HEK293T (cell line): ENCODE data around the gene GPR107.

Experiments used
- CTCF ChIA-PET: fragments of 350-600 bp; formaldehyde crosslinking; extraction: SDS; loops from one replicate; lab custom pipeline; 2021; ENCODE audit warnings: antibody characterized with exemption, inconsistent platforms; lab: Yijun Ruan, JAX
- POLR2A ChIA-PET: fragments of 350-600 bp; formaldehyde crosslinking; extraction: SDS; loops from one replicate; lab custom pipeline; 2020; ENCODE audit warnings: antibody characterized with exemption, inconsistent platforms; lab: Yijun Ruan, JAX
- DNase-seq: peaks from one replicate; pipeline ENCODE4 v3.0.0; 2012; ENCODE audit warnings: mixed read lengths; ENCODE audit errors: extremely low spot score
- ARNT ChIP-seq: fragments of 450-650 bp; IDR thresholded peaks from 2 replicates; pipeline ENCODE4 v1.6.1; 2017; ENCODE audit warnings: mild to moderate bottlenecking
- BHLHE40 ChIP-seq: fragments of 450-650 bp; IDR thresholded peaks from 2 replicates; pipeline ENCODE4 v1.6.1; 2016; ENCODE audit warnings: mild to moderate bottlenecking, moderate library complexity, borderline replicate concordance
- CTBP1 ChIP-seq: fragments of 450-650 bp; IDR thresholded peaks from 2 replicates; pipeline ENCODE4 v1.6.1; 2016; ENCODE audit warnings: borderline replicate concordance
- ELF4 ChIP-seq: fragments of 450-650 bp; IDR thresholded peaks from 2 replicates; pipeline ENCODE4 v1.6.1; 2017; ENCODE audit warnings: antibody characterized with exemption
- FOXA1 ChIP-seq: fragments of 450-650 bp; IDR thresholded peaks from 2 replicates; pipeline ENCODE4 v1.6.1; 2016; ENCODE audit warnings: mild to moderate bottlenecking
- FOXK2 ChIP-seq: fragments of 450-650 bp; IDR thresholded peaks from 2 replicates; pipeline ENCODE4 v1.6.1; 2016; ENCODE audit warnings: mild to moderate bottlenecking
- FOXM1 ChIP-seq: fragments of 450-650 bp; IDR thresholded peaks from 2 replicates; pipeline ENCODE4 v1.6.1; 2017; ENCODE audit warnings: mild to moderate bottlenecking, borderline replicate concordance
- HDGF ChIP-seq: fragments of 450-650 bp; IDR thresholded peaks from 2 replicates; pipeline ENCODE4 v1.6.1; 2017; ENCODE audit warnings: antibody characterized with exemption, borderline replicate concordance
- L3MBTL2 ChIP-seq: fragments of 450-650 bp; conservative IDR thresholded peaks from 2 replicates; pipeline ENCODE4 v1.6.1; 2016; ENCODE audit warnings: mild to moderate bottlenecking
- LEF1 ChIP-seq: fragments of 450-650 bp; IDR thresholded peaks from 2 replicates; pipeline ENCODE4 v1.6.1; 2017; ENCODE audit warnings: mild to moderate bottlenecking, borderline replicate concordance
- NFRKB ChIP-seq: fragments of 450-650 bp; IDR thresholded peaks from 2 replicates; pipeline ENCODE4 v1.6.1; 2016; ENCODE audit warnings: mild to moderate bottlenecking, moderate library complexity
- PKNOX1 ChIP-seq: fragments of 450-650 bp; IDR thresholded peaks from 2 replicates; pipeline ENCODE4 v1.6.1; 2016
- SP1 ChIP-seq: fragments of 450-650 bp; IDR thresholded peaks from 2 replicates; pipeline ENCODE4 v1.6.1; 2017
- SUZ12 ChIP-seq: fragments of 450-650 bp; IDR thresholded peaks from 2 replicates; pipeline ENCODE4 v1.6.1; 2016; ENCODE audit warnings: mild to moderate bottlenecking
- TARDBP ChIP-seq: fragments of 450-650 bp; IDR thresholded peaks from 2 replicates; pipeline ENCODE4 v1.6.1; 2016
- ZNF384 ChIP-seq: fragments of 450-650 bp; IDR thresholded peaks from 2 replicates; pipeline ENCODE4 v1.6.1; 2016

GPR107 gene

GRCh38 chr9:130157079-130157478, 103.4 kb downstream of the GPR107 start:
- ChIA-PET CTCF (interaction anchor here (0.6 kb wide), 1 partner anchor 1452 kb away, joined by 4 read pairs; no protein-coding TSS in a partner anchor), POLR2A (no interaction called here)
- no peak for DNase-seq
- no peak for TF ChIP-seq NFRKB
- TF ChIP-seq BHLHE40 = no peak
- TF ChIP-seq CTBP1 = no peak
- no peak for TF ChIP-seq SP1
- TF ChIP-seq FOXM1 = no peak
- TF ChIP-seq PKNOX1 = no peak
- TF ChIP-seq FOXA1 = no peak
- TF ChIP-seq HDGF = no peak
- TF ChIP-seq ZNF384 = no peak
- no peak for TF ChIP-seq TARDBP
- no peak for TF ChIP-seq FOXK2
- TF ChIP-seq ELF4 = no peak
- no peak for TF ChIP-seq ARNT
- no peak for TF ChIP-seq LEF1
- TF ChIP-seq L3MBTL2 = no peak
- no peak for TF ChIP-seq SUZ12

GRCh38 chr9:130158001-130158400, 104.3 kb downstream of the GPR107 start:
- POLR2A ChIA-PET = no interaction called here
- CTCF ChIA-PET = no interaction called here

GRCh38 chr9:130159057-130159456, 105.4 kb downstream of the GPR107 start:
- CTCF ChIA-PET = no interaction called here
- POLR2A ChIA-PET = no interaction called here
- no peak for DNase-seq
- TF ChIP-seq HDGF = no peak
- TF ChIP-seq SUZ12 = no peak
- no peak for TF ChIP-seq L3MBTL2
- no peak for TF ChIP-seq BHLHE40
- TF ChIP-seq ARNT = no peak
- no peak for TF ChIP-seq ELF4

More at GRCh38 chr9:130158001-130158400, 104.3 kb downstream of the GPR107 start:
- no peak for DNase-seq
- TF ChIP-seq ARNT = no peak
- no peak for TF ChIP-seq ZNF384
- no peak for TF ChIP-seq BHLHE40
- no peak for TF ChIP-seq FOXM1
- no peak for TF ChIP-seq ELF4
- TF ChIP-seq FOXK2 = no peak
- no peak for TF ChIP-seq LEF1
- no peak for TF ChIP-seq CTBP1
- TF ChIP-seq FOXA1 = no peak
- TF ChIP-seq PKNOX1 = no peak
- TF ChIP-seq SUZ12 = no peak
- TF ChIP-seq L3MBTL2 = no peak

- CTCF ChIA-PET = no interaction called here
- POLR2A ChIA-PET = no interaction called here
These were observed 106.4 kb downstream of the GPR107 start for GRCh38 chr9:130159915-130160670.

GRCh38 chr9:130160862-130161470, 107.3 kb downstream of the GPR107 start:
- no peak for TF ChIP-seq TARDBP
- TF ChIP-seq SUZ12 = no peak
- no peak for TF ChIP-seq HDGF
- TF ChIP-seq SP1 = no peak
- TF ChIP-seq NFRKB = no peak
- TF ChIP-seq ZNF384 = no peak
- TF ChIP-seq FOXM1 = no peak
- no peak for TF ChIP-seq ARNT
- ChIA-PET POLR2A (no interaction called here), CTCF (no interaction called here)
- DNase-seq = no peak

More at GRCh38 chr9:130159915-130160670, 106.4 kb downstream of the GPR107 start:
- no peak for DNase-seq
- TF ChIP-seq L3MBTL2 (no peak), PKNOX1 (peak; percentile 82), BHLHE40 (no peak)

- ChIA-PET POLR2A (no interaction called here), CTCF (no interaction called here)
- DNase-seq = no peak
- TF ChIP-seq PKNOX1 (no peak), ELF4 (no peak), FOXM1 (no peak), HDGF (no peak), SUZ12 (no peak), BHLHE40 (no peak), ARNT (no peak), LEF1 (no peak), L3MBTL2 (no peak), ZNF384 (no peak), TARDBP (no peak), NFRKB (no peak), FOXA1 (no peak), FOXK2 (no peak), SP1 (no peak), CTBP1 (no peak)
These were observed 111.9 kb downstream of the GPR107 start for GRCh38 chr9:130165579-130165978.
